GM21619 (cell line): Measurements from ENCODE around the gene DLG2.
"Not testable (repeated sequence)": the region's sequence is repeated elsewhere in the genome, so short reads cannot be mapped to it uniquely, and the experiment has no call there.

ENCODE experiments used
- ATAC-seq: cut with Tn5 transposase; IDR thresholded peaks from one replicate; pipeline ENCODE4 v1.9.1; 2021; ENCODE audit not compliant: unreplicated experiment

The DLG2 gene

GRCh38 chr11:85643191-85643614 is 16.1 kb upstream of the DLG2 start:
- no peak for ATAC-seq

GRCh38 chr11:85634747-85635146 is 7.6 kb upstream of the DLG2 start:
- no peak for ATAC-seq

- peak; percentile 7 for ATAC-seq
Measured at GRCh38 chr11:85628771-85629341, 1.7 kb upstream of the DLG2 start.

- peak; percentile 99 for ATAC-seq
Measured at GRCh38 chr11:85627998-85628770, 1.0 kb upstream of the DLG2 start, which contains the start of gene TMEM126B. Gene TMEM126B (plus strand): TSS chr11:85628593. CDS start chr11:85628608, 15 bp downstream.

- no peak for ATAC-seq
Measured at GRCh38 chr11:85626496-85626895, 648 bp downstream of the DLG2 start.

GRCh38 chr11:85620256-85620655 is 6.9 kb downstream of the DLG2 start:
- no peak for ATAC-seq

- no peak for ATAC-seq
Measured at GRCh38 chr11:85619499-85619898, 7.6 kb downstream of the DLG2 start.

- ATAC-seq, result not testable (repeated sequence)
Measured at GRCh38 chr11:85611643-85612042, 15.5 kb downstream of the DLG2 start.

GRCh38 chr11:85609286-85609685 is 17.9 kb downstream of the DLG2 start:
- not testable (repeated sequence) for ATAC-seq

GRCh38 chr11:85608621-85609020 is 18.5 kb downstream of the DLG2 start:
- not testable (repeated sequence) for ATAC-seq

GRCh38 chr11:85606237-85606636 is 20.9 kb downstream of the DLG2 start:
- ATAC-seq, result not testable (repeated sequence)

GRCh38 chr11:85603220-85603619 is 23.9 kb downstream of the DLG2 start:
- ATAC-seq, result no peak

GRCh38 chr11:85602526-85603213 is 24.5 kb downstream of the DLG2 start:
- no peak for ATAC-seq

- ATAC-seq, result no peak
Measured at GRCh38 chr11:85599083-85599482, 28.1 kb downstream of the DLG2 start.

GRCh38 chr11:85596886-85597285 is 30.3 kb downstream of the DLG2 start:
- ATAC-seq, result no peak

- ATAC-seq, result no peak
Measured at GRCh38 chr11:85595285-85595884, 31.8 kb downstream of the DLG2 start.

- ATAC-seq, result peak; percentile 53
Measured at GRCh38 chr11:85590848-85591483, 36.2 kb downstream of the DLG2 start.

GRCh38 chr11:85589373-85589772 is 37.8 kb downstream of the DLG2 start:
- ATAC-seq, result no peak

GRCh38 chr11:85582111-85582510 is 45.0 kb downstream of the DLG2 start:
- ATAC-seq, result no peak

GRCh38 chr11:85575388-85575787 is 51.8 kb downstream of the DLG2 start:
- ATAC-seq, result no peak

- ATAC-seq, result no peak
Measured at GRCh38 chr11:85572056-85572455, 55.1 kb downstream of the DLG2 start.
